HG03064 (cell line): ENCODE results near the gene KLK14.

Experiments used
- ATAC-seq: cut with Tn5 transposase; IDR thresholded peaks from one replicate; pipeline ENCODE4 v1.9.1; 2021; ENCODE audit warnings: low read depth; ENCODE audit not compliant: unreplicated experiment

KLK14 gene

GRCh38 chr19:51089786-51090185 is 7.1 kb upstream of the KLK14 start:
- no peak for ATAC-seq

DNA sequence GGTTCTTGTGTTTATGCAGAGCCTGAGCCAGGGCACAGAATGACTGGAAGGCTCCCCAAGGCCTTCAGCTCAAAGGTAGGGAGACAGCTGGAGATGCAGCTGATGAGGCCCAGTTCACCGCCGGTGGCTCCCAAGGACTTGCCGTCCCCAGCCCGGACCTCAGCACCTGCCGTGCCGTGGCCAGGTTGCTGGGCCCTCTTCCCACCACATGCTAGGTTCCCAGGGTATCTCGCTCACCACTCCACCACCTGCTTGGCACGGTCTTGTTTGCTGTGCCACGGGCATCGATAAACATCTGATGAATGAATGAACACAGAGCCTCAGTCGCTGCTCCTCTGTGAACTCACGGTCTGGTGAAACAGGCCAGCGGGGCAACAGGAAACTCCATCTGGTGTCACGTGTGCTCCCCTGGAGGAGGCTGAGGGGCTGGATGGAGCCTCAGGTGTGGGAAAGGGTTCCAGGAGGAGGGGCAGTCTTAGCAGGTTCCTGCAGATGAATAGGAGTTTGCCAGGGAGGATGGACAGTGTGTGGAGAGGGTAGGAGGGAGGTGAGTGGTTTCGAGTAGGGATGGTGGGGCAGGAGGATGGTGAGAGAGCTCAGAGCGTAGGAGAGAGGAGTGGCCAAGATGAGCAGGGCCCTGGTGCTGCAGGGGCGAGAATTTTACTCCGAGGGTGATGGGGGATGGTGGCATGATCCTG is 3.6 kb upstream of the KLK14 start:
- no peak for ATAC-seq

DNA sequence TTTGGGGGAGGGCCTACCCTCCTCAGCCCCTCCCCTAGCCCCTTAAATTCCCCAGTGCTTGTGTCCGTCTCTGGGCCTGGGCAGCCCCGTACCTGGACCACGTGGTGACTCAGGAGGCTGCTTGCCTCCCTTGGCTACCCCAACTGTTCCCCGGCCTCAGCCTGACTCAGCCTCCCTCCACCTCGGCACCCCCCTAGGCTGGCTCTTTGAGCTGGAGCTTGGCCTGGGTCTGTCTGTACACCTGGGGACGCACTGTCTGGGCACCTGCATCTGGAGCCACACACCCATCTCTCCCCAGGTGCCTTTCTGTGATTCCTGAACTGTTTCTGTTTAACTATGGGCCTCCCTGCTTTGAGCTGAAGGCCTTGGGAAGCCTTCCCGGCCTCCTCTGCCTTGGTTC is 1.8 kb upstream of the KLK14 start:
- no peak for ATAC-seq

DNA sequence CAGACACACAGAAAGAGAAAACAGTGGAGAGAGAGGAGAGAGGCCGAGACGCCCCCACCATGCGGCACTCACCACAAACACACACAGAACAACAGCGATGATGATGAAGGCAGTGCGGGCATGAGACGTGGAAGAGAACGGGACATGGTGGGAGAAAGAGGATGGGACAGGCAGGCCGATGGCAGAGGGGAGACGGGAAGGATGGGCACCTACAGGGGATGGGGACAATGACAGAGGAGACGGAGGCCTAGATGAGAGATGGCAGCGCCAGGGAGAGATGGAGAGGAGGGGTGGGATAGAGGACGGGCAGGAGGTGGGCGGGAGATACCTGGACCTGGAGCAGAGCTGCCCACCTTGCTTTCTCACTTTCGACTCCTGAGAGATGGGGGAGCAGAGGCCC is 1.1 kb upstream of the KLK14 start:
- ATAC-seq: no peak

GRCh38 chr19:51083181-51083580 is 494 bp upstream of the KLK14 start:
- no peak for ATAC-seq

DNA sequence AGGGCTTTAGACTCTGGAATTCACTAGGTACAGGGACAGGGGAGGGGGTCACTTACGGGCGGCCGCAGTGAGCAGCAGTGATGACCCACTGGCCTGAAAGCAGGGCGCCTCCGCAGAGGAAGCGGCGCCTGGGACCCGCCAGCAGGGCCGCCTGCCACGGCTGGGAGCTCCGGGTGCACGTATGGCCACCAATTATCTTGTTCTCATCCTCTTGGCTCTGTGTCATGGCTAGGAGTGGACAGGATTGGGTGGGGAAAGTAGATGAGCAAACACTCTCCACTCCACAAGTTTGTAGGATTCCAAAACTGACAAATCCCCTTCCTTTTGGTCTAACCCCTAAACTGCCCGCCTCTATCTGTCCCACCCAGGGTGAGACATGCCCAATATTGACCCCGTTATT is 1.2 kb downstream of the KLK14 start:
- ATAC-seq: no peak

- ATAC-seq: no peak
Measured at GRCh38 chr19:51079481-51080110, 3.1 kb downstream of the KLK14 start.

- no peak for ATAC-seq
Measured at GRCh38 chr19:51078731-51079130, 4.0 kb downstream of the KLK14 start.

- no peak for ATAC-seq
Measured at GRCh38 chr19:51078104-51078503, 4.6 kb downstream of the KLK14 start.

DNA sequence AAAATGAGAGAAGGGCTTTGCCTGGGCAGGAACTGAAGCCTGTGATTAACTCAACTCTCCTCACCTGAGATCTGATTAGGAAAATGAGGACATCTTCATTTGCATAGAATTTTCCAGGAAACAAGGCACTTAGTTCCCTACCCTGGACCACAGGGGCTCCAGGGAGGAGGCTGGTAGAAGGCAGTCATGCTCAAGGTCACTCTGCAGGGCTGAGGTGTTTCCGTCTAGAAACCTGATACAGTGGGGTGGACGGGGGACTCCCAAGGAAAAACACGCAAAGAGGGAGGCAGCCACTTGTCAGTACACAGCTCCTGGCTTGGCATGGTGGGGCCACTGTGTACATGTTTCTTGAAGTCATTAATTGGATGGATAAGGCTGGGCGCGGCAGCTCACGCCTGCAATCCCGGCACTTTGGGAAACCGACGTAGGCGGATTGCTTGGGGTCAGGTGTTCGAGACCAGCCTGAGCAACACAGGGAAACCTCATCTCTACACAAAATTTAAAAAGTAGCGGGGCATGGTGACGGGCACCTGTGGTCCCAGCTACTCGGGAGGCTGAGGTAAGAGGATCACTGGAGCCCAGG is 6.0 kb downstream of the KLK14 start:
- ATAC-seq: no peak

GRCh38 chr19:51075998-51076397 is 6.7 kb downstream of the KLK14 start:
- no peak for ATAC-seq

DNA sequence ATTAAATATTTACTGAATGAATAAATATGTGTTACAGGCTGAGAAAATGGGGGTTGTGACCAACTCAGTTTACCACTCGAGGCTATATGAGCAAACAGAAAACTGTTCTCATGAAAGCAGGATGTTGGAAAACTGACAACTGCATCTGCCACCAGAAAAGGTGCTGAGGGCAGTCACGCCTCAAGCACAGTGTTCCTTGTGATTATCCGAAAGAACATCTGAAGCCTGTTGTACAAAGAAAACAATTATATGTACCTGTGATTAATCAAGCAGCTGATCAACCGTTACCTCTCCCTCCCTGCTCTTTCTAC is 11.6 kb downstream of the KLK14 start:
- no peak for ATAC-seq

GRCh38 chr19:51070334-51071094 is 12.2 kb downstream of the KLK14 start:
- no peak for ATAC-seq

DNA sequence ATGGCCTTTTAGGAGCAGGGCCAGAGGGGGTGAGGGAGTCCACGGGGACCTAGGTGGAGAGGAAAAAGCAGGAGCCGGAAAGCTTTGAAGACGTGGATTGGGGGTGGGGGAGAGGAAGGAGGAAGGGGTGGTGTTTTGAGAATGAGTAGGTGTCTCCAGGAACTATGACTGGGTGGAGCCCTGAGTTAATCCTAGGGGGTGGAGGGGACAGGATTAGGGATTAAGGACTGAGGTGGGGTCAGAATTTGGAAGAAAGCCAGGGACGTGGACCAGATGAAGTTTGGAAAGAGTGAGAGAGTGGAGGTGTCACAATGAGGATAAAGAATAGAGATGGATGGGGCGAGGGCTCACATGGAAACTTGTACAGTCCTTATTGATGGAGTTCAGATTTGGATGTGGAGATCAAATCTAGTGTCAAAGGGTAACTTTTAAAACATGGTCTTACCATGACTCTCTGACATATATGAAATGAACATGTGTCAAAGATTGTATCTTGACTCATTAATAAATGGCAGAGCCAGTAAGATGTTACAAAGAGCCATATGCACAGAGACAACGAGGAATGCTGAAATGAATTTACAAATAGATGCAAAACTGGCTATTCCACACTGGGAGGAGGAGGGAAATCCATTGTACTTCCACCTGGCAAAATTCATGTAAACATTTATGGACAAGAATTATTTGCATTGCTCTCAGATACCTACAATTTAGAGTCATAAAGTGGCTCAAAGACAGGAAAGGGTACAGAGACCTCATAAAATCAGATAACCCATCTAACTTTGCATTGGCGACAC is 16.1 kb downstream of the KLK14 start:
- no peak for ATAC-seq

- ATAC-seq: no peak
Measured at GRCh38 chr19:51065221-51065960, 17.3 kb downstream of the KLK14 start.

DNA sequence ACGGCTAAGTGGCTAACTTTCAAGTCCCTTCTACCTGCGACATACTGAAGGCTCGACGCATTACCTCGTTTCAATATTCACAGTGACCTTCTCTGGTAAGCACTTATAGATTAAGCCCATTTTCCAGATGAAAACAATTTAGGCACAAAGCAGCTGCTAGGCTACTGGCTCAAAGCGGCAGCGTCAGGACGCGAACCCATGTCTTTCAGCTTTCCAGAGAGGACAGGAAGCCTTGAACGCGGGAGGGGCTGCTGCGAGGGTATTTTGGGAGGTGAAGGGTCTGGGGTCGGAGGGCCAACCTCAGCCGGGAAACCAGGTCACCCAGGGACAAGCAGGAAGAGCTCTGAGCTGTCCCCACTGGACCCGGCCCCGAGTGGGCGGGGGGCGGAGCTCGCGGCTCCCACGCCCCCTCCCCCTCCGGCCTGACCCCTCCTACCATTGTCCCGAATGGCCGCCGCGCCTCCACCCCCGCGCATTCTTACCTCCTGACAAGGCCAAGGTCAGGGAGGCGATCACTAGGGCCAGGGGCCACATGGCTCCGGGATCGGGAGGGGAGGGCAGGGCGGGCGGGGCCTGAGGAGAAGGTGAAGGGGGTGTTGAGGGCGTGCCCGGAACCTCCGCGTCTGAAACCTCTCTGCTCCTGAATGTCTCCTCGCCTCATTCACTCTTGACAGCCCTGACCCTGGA is 18.0 kb downstream of the KLK14 start, which contains the start of gene KLK13:
KLK13 (minus strand) TSS at position 559 of the 687 bp plus-strand sequence; CDS start at position 534, 25 bp downstream.
- ATAC-seq: no peak

DNA sequence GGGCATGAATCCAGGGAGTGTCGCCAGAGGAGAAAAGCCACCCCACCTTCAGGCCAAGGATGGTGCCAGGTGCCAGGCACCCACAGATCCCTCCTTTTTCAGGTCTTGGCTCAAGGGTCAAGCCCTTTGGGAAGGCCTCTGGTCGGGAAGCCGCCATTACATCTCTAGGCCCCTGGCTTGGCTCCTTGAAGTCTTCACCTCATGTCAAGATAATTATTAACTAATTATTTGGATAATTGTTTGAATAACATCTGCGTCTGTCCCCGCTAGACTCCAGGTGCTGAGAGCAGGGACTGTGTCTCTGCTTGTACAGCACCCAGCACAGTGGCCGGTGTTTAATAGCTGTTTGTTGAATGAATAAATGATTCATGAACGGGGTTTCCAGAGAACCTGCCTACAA is 19.0 kb downstream of the KLK14 start:
- no peak for ATAC-seq

DNA sequence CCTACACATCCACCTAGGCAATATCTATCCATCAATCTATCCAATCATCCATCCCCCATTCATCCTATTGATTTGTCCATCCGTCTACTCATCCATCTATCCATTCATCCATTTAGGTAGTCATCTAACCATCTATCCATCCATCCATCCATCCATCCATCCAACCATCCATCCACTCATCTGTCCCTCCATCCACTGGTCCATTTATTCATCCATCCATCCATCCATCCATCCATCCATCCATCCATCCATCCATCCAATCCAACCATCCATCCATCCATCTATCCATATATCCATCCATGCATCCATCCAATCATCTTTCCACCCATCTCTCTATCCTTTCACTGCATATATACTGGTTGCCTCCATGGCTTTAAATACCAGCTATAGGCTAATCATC is 21.7 kb downstream of the KLK14 start:
- ATAC-seq: no peak

DNA sequence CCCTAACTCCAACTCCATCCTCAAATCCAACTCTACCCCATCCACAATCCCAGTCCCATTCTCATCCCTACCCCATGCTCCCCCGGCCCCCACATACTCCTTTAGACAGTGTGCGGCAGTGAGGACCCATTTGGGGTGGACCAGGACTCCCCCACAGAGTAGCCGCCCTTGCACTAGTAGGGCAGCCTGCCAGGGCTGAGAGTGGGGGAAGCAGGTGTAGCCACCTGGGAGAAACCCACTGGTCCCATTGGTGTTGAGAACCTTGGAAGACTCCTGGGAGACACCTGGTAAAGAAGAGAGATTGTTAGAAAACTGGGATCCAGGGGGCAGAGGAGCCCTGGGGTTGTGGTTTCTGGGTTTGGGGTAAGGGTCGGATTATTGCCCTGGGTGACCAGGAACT is 22.4 kb downstream of the KLK14 start:
- no peak for ATAC-seq
